Epithelial cell of proximal tubule (primary cell): ENCODE results near the gene PARP2. TPM values are rescaled to one million over a fixed set of nuclear protein-coding genes. Genes with fewer than 3 reads are reported as not detected.

Experiments
- DNase-seq: peaks from one replicate; pipeline ENCODE4 v3.0.0-alpha.2; 2011; ENCODE audit warnings: low read depth
- H3K4me3 ChIP-seq: 2 replicates; pipeline ENCODE4 v1.5.1; 2011; ENCODE audit warnings: low read depth, mild to moderate bottlenecking, low read length
- CTCF ChIP-seq: conservative IDR thresholded peaks from 2 replicates; pipeline ENCODE4 v1.5.1; 2012; ENCODE audit warnings: low read depth, mild to moderate bottlenecking, low read length
- total RNA-seq: library from RNA; depleted of rRNA; stranded (reverse); fragments of >200 nt; gene quantifications from 2 replicates; pipeline ENCODE4 v1.2.3, GENCODE V29; 2015

Gene PARP2
- total RNA-seq, 1 donor from 2014 or later: 23.1 TPM

GRCh38 chr14:20383032-20383431, 39.6 kb downstream of the PARP2 start:
- no peak for TF ChIP-seq CTCF
- DNase-seq: no peak
- no peak overlapping the region for H3K4me3 ChIP-seq

DNA sequence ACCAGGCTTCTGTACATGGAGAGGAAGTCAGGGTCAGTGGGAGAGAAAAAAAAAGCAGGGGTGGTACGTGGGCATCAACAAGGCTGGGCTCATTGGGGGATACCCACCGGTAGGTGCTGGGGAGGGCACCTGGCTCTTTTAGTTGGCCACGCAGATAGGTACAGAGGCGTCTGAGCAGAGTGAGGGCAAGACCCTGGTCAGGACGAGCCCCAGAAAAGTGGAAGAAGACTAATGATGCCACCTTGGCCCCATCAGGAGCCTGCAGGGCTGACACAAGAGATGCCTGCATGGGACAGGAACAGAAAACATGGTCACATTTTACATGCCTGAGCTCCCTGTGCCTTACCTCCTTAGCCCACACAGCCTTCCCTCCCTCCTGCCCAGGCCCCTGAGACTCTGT, 40.2 kb downstream of the PARP2 start:
- no peak for TF ChIP-seq CTCF
- DNase-seq: no peak
- H3K4me3 ChIP-seq: no peak overlapping the region

GRCh38 chr14:20384321-20384720, 40.9 kb downstream of the PARP2 start:
- DNase-seq: no peak
- TF ChIP-seq CTCF: no peak
- no peak overlapping the region for H3K4me3 ChIP-seq

GRCh38 chr14:20384886-20385285, 41.5 kb downstream of the PARP2 start:
- DNase-seq: no peak
- no peak for TF ChIP-seq CTCF
- H3K4me3 ChIP-seq: no peak overlapping the region

DNA sequence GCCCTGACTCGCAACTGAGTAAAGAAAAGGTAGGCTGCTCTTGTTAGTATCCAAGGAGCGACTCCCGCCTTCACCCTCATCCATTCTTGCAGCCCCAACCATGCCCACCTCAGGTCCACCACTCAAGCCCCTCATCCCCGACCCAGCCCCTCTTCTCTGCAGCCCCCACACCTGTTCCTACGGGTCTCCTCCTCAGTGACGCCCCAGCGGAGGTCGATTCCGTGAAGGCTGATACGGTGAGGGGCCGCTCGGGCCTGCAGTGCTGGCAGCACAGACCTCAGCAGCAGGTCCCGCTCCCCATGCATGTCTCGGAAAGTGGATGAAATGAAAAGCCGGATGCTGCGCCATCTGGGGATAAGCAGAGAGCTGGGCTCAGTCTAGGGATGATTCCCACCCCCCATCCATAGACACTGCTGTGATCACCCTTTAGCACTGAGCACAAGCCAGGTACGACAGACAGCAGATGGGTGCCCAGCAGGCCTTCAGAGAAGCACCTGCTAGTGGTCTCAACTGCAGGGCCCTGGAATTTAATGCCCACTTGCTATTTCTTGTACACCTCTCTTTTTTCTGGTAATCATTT, 42.9 kb downstream of the PARP2 start:
- TF ChIP-seq CTCF: no peak
- H3K4me3 ChIP-seq: no peak overlapping the region
- no peak for DNase-seq

- TF ChIP-seq CTCF: no peak
- no peak for DNase-seq
- H3K4me3 ChIP-seq: no peak overlapping the region
These were observed 44.1 kb downstream of the PARP2 start for GRCh38 chr14:20387576-20387975.

DNA sequence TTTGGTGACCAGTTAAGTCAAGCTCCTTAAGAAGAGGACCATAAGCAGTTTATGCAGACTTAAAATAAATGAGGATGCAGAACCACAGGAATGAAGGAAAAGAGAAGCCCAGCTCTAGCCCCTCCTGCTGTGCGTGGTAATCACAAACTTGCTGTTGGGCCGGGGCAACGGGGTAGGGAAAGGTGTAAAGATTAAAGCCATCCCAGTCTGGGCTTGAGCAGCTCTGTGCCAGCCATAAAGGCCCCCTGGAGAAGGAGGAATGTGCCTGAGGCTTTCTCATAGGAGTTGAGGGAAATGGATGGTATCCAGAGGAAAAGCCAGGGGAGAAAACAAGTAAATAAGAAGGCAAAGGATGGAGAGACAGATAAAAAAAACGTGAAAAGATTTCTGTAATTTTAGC, 44.7 kb downstream of the PARP2 start:
- no peak for DNase-seq
- no peak overlapping the region for H3K4me3 ChIP-seq
- TF ChIP-seq CTCF: no peak
